Renal cortical epithelial cell (primary cell): Measurements from ENCODE around the gene SLC25A45. TPM values are rescaled to one million over a fixed set of nuclear protein-coding genes. Genes with fewer than 3 reads are reported as not detected.

ENCODE experiments used
- total RNA-seq: library from RNA; depleted of rRNA; stranded (reverse); fragments of >200 nt; gene quantifications from 2 replicates; pipeline ENCODE4 v1.2.3, GENCODE V29; 2014

The SLC25A45 gene
- total RNA-seq, 1 donor from 2014 or later: 0.65 TPM

Other genes with a start within 250 kb of the SLC25A45 start
- gene SYVN1, start 248.1 kb downstream of the SLC25A45 start, total RNA-seq: 17.2 and 49.8 TPM in 2 replicates
- not detected in 2 replicates for gene SPDYC, start 212.4 kb downstream of the SLC25A45 start, total RNA-seq
- 223 and 251 TPM in 2 replicates for gene CAPN1, start 200.7 kb downstream of the SLC25A45 start, total RNA-seq
- 3.2 and 7.1 TPM in 2 replicates for gene POLA2, start 120.7 kb downstream of the SLC25A45 start, total RNA-seq
- gene CDC42EP2, start 67.8 kb downstream of the SLC25A45 start, total RNA-seq: 10.9 and 14.1 TPM in 2 replicates
- gene DPF2, start 48.8 kb downstream of the SLC25A45 start, total RNA-seq: 23.1 and 47.2 TPM in 2 replicates
- gene TIGD3, start 27.9 kb downstream of the SLC25A45 start, total RNA-seq: 0.17 TPM in 1 of 2 replicates, not detected in the other
- 67.5 and 89.6 TPM in 2 replicates for gene FRMD8, start 4.0 kb upstream of the SLC25A45 start, total RNA-seq
- gene NEAT1, start 40.2 kb upstream of the SLC25A45 start, total RNA-seq: 17.4 and 141 TPM in 2 replicates
- gene MALAT1, start 116.4 kb upstream of the SLC25A45 start, total RNA-seq: 3,367 and 12,764 TPM in 2 replicates
- gene SCYL1, start 142.4 kb upstream of the SLC25A45 start, total RNA-seq: 48.8 and 57.2 TPM in 2 replicates
- 11.6 and 82.8 TPM in 2 replicates for gene LTBP3, start 175.7 kb upstream of the SLC25A45 start, total RNA-seq
- gene ZNRD2, start 187.8 kb upstream of the SLC25A45 start, total RNA-seq: 33.8 and 53.1 TPM in 2 replicates
- 10.1 and 14.8 TPM in 2 replicates for gene FAM89B, start 189.9 kb upstream of the SLC25A45 start, total RNA-seq
- gene EHBP1L1, start 193.4 kb upstream of the SLC25A45 start, total RNA-seq: 31.0 and 39.4 TPM in 2 replicates
- gene KCNK7, start 213.2 kb upstream of the SLC25A45 start, total RNA-seq: 0.20 TPM in 1 of 2 replicates, not detected in the other
- 27.1 and 43.3 TPM in 2 replicates for gene MAP3K11, start 231.6 kb upstream of the SLC25A45 start, total RNA-seq
- gene PCNX3, start 233.1 kb upstream of the SLC25A45 start, total RNA-seq: 16.7 and 50.2 TPM in 2 replicates